Effector memory CD4-positive, alpha-beta T cell (primary cell): ENCODE results near the gene AOC2.
"Not testable (repeated sequence)": the region's sequence is repeated elsewhere in the genome, so short reads cannot be mapped to it uniquely, and the experiment has no call there.

Experiments used
- DNase-seq, 3 donors: peaks; one replicate each; pipeline ENCODE4 v3.0.0-alpha.2; 2020
- H3K27ac ChIP-seq: 2 replicates; pipeline ENCODE4 v1.7.0; 2013; ENCODE audit warnings: mild to moderate bottlenecking, low read length, moderate library complexity; ENCODE audit not compliant: insufficient read depth, poor library complexity, severe bottlenecking
- H3K27me3 ChIP-seq: replicated peaks from 2 replicates; pipeline ENCODE4 v1.7.0; 2013; ENCODE audit warnings: mild to moderate bottlenecking, low read length; ENCODE audit not compliant: insufficient read depth, control insufficient read depth, poor library complexity, severe bottlenecking
- H3K36me3 ChIP-seq: 2 replicates; pipeline ENCODE4 v1.7.0; 2013; ENCODE audit warnings: mild to moderate bottlenecking, low read length, moderate library complexity; ENCODE audit not compliant: control insufficient read depth, insufficient read depth
- H3K4me1 ChIP-seq: 2 replicates; pipeline ENCODE4 v1.7.0; 2013; ENCODE audit warnings: low read length, mild to moderate bottlenecking; ENCODE audit not compliant: control insufficient read depth, insufficient read depth, poor library complexity, severe bottlenecking
- H3K4me3 ChIP-seq: 2 replicates; pipeline ENCODE4 v1.7.0; 2013; ENCODE audit warnings: low read length, low read depth, mild to moderate bottlenecking; ENCODE audit not compliant: insufficient read depth, poor library complexity, severe bottlenecking
- H3K9me3 ChIP-seq: 2 replicates; pipeline ENCODE4 v1.7.0; 2013; ENCODE audit warnings: mild to moderate bottlenecking, low read length, moderate library complexity; ENCODE audit not compliant: control insufficient read depth

The AOC2 gene

GRCh38 chr17:42879596-42879985 lies 35.2 kb downstream of the AOC2 start:
- no peak overlapping the region for H3K4me3 ChIP-seq
- H3K27me3 ChIP-seq = no peaks in the 10 kb centered on the region
- no peak for DNase-seq
- H3K4me1 ChIP-seq = no peaks in the 10 kb centered on the region
- no peak overlapping the region for H3K27ac ChIP-seq
- no peaks in the 10 kb centered on the region for H3K9me3 ChIP-seq
- no peaks in the 10 kb centered on the region for H3K36me3 ChIP-seq

DNA sequence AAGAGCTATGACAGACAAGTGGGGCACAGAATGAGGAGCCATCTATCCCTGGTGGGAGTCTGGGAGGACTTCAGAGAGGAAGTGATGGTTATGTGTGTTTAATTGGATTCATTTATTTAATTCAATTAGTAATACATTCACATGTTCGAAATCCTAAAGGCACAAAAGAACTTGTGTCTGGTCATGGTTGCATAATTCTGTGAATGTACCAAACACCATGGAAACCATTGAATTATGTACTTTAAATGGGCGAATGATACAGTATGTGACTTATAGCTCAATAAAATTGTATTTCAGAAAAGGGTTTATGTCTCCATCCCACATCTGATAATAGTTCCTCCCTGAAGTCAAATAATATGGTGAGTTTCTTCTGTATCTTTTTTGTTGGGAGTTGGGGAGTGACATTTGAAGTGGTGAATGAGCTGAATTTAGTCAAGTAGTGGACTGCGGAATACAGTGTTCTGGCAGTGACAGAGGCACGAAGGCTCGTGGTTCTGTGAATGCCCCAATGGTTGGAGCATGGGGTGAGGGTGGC lies 36.5 kb downstream of the AOC2 start:
- H3K36me3 ChIP-seq = no peaks in the 10 kb centered on the region
- DNase-seq = no peak
- H3K27ac ChIP-seq = no peak overlapping the region

GRCh38 chr17:42881706-42882105 lies 37.3 kb downstream of the AOC2 start:
- not testable (repeated sequence) for H3K36me3 ChIP-seq, H3K9me3 ChIP-seq, H3K4me1 ChIP-seq, H3K4me3 ChIP-seq, DNase-seq, H3K27ac ChIP-seq, H3K27me3 ChIP-seq

More for the DNA sequence above, 36.5 kb downstream of the AOC2 start:
- no peaks in the 10 kb centered on the region for H3K9me3 ChIP-seq
- H3K4me3 ChIP-seq = no peak overlapping the region
- H3K27me3 ChIP-seq = no peaks in the 10 kb centered on the region
- H3K4me1 ChIP-seq = no peaks in the 10 kb centered on the region

DNA sequence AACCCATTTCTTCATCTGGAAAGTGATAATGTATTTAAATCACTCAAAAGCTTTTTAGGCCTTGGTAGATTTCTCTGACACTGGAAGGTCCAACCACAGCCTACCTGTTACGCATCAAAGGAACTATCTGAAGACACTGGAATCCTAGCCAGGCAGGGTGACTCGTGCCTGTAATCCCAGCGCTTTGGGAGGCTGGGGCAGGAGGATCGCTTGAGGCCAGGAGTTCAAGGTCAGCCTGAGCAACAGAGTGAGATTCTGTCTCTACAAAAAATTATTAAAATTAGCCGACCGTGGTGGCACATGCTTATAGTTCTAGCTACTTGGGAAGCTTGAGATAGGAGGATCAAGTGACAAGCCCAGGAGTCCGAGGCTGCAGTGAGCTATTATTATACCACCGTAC lies 37.8 kb downstream of the AOC2 start:
- no peak overlapping the region for H3K27ac ChIP-seq
- H3K4me1 ChIP-seq = no peaks in the 10 kb centered on the region

GRCh38 chr17:42883802-42884558 lies 39.6 kb downstream of the AOC2 start:
- no peaks in the 10 kb centered on the region for H3K36me3 ChIP-seq
- H3K27ac ChIP-seq = no peak overlapping the region

More for the DNA sequence above, 37.8 kb downstream of the AOC2 start:
- no peak for DNase-seq
- Histone ChIP-seq H3K4me3 (no peak overlapping the region), H3K36me3 (no peaks in the 10 kb centered on the region), H3K9me3 (no peaks in the 10 kb centered on the region), H3K27me3 (no peaks in the 10 kb centered on the region)

GRCh38 chr17:42885806-42886205 lies 41.4 kb downstream of the AOC2 start:
- H3K4me3 ChIP-seq, DNase-seq, H3K36me3 ChIP-seq, H3K4me1 ChIP-seq, H3K27me3 ChIP-seq, H3K27ac ChIP-seq, H3K9me3 ChIP-seq: not testable (repeated sequence)

More at GRCh38 chr17:42883802-42884558, 39.6 kb downstream of the AOC2 start:
- H3K4me3 ChIP-seq = no peak overlapping the region
- H3K27me3 ChIP-seq = no peaks in the 10 kb centered on the region
- H3K9me3 ChIP-seq = no peaks in the 10 kb centered on the region
- no peaks in the 10 kb centered on the region for H3K4me1 ChIP-seq
- DNase-seq = no peak

DNA sequence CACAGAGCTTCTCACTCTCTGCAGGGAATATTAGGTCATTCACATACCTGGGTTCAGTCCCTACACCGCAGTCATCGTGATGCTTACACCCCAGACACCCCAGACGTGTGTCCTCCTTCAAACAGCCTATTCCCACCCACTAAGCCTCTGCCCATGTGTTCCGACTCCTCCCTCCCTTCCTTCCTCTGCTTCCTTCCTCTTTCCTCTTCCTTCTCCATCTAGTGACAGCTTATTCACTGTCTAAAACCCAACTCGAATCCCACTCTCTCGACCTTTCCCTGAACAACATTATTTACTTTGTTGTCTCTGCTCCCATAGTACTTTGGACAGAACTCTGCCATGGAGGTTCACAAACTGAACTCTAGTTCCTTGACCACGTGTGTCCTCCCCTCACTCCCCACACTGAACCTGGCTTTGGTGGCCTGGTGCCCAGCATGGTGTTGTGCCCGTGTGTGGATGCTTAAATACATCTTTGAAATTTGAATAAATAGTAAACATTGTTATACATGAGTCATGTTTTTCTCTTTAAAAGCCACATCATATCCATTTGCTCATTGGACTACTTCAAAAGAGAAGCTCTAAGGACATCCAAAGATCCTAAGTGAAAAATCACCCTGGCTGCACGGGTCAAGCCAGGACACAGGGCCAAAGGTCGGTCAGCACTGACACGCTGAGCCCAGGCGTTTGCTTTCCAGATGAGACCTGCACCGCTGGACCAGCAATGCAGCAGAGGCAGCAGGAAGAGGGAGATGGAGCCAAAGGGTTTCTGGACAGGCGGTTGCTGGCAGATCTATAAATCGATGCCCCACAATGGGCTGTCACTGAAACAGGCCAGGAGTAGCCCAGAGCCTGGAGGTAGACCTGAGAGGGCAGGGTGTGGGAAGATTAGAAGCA lies 42.1 kb downstream of the AOC2 start:
- DNase-seq = no peak
- Histone ChIP-seq H3K36me3 (no peaks in the 10 kb centered on the region), H3K9me3 (no peaks in the 10 kb centered on the region), H3K27ac (no peak overlapping the region), H3K4me3 (no peak overlapping the region), H3K4me1 (no peaks in the 10 kb centered on the region), H3K27me3 (no peaks in the 10 kb centered on the region)

DNA sequence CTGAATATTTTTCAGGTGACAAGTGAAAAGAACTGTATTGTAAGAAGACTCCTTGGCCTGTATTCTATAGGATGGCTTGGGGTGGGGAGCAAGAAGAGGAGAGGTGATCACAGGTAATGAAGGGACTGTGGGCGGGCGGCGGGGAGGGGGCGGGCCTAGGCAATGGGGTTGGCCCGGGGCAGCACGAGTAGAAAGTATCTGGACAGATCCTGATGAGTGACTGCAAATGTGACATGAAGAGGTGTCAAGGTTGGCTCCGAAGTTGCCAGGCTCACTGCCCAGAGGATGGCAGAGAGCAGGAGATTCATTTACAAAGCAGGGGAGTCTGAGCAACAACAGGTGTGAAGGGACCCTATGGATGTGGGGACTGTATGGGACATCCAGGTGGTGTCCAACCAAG lies 45.4 kb downstream of the AOC2 start:
- DNase-seq = no peak
- Histone ChIP-seq H3K4me3 (no peak overlapping the region), H3K9me3 (no peaks in the 10 kb centered on the region), H3K27ac (no peak overlapping the region), H3K27me3 (no peaks in the 10 kb centered on the region), H3K4me1 (no peaks in the 10 kb centered on the region), H3K36me3 (no peaks in the 10 kb centered on the region)

- no peak for DNase-seq
- Histone ChIP-seq H3K27me3 (no peaks in the 10 kb centered on the region), H3K9me3 (no peaks in the 10 kb centered on the region), H3K27ac (no peak overlapping the region), H3K4me1 (no peaks in the 10 kb centered on the region), H3K36me3 (no peaks in the 10 kb centered on the region), H3K4me3 (no peak overlapping the region)
Observed at GRCh38 chr17:42891539-42892152, 47.3 kb downstream of the AOC2 start.
